B cell (primary cell): ENCODE data around the gene DIP2A. TPM values are rescaled to one million over a fixed set of nuclear protein-coding genes. Genes with fewer than 3 reads are reported as not detected.

Experiments
- ATAC-seq: fragments of 200-7000 bp; cut with Tn5 transposase; one replicate; pipeline ENCODE4 v1.10.0; 2021; ENCODE audit warnings: low read depth, mild to moderate bottlenecking, moderate number of reproducible peaks, moderate library complexity
- CTCF ChIA-PET: fragments of 350-600 bp; sonication (Branson Sonifier 250); formaldehyde crosslinking; loops from one replicate; lab custom pipeline; 2021; ENCODE audit warnings: antibody characterized with exemption, inconsistent platforms; lab: Charles Lee
- POLR2A ChIA-PET: fragments of 350-600 bp; sonication (Branson Sonifier 250); formaldehyde crosslinking; loops from one replicate; lab custom pipeline; 2021; ENCODE audit warnings: antibody characterized with exemption; lab: Charles Lee
- DNase-seq: peaks from one replicate; pipeline ENCODE4 v3.0.0; 2013
- H2AFZ ChIP-seq: 2 replicates; pipeline ENCODE4 v1.6.1; 2012; ENCODE audit warnings: mild to moderate bottlenecking, low read depth, low read length; ENCODE audit not compliant: insufficient read depth, poor library complexity, severe bottlenecking
- H3K27ac ChIP-seq, 2 donors: 1 replicate in 1 of 2; 2 replicates in 1 of 2; pipeline ENCODE4 v1.5.1; 2012 to 2013; ENCODE audit warnings: low read length in 2 of 2, mild to moderate bottlenecking in 2 of 2, moderate library complexity in 1 of 2
- H3K27me3 ChIP-seq, 4 experiments: fragments of 200-600 bp in 1 of 4; sonication (generic) in 1 of 4; replicated peaks in 1 of 4; 1 replicate in 2 of 4; 2 replicates in 2 of 4; pipeline versions ENCODE4 v1.6.1 to v1.7.0; 2013 to 2016; ENCODE audit warnings: low read length in 3 of 4, mild to moderate bottlenecking in 2 of 4, mixed read lengths in 1 of 4, moderate library complexity in 1 of 4; ENCODE audit not compliant: insufficient read depth in 4 of 4, control insufficient read depth in 3 of 4; ENCODE audit errors: control extremely low read depth in 1 of 4
- H3K36me3 ChIP-seq, 2 experiments: replicated peaks in 1 of 2; 1 replicate in 1 of 2; 2 replicates in 1 of 2; pipeline versions ENCODE4 v1.6.1 to v1.7.1; 2013; ENCODE audit warnings: low read length in 1 of 2; ENCODE audit not compliant: insufficient read depth in 2 of 2, control insufficient read depth in 1 of 2; ENCODE audit errors: control extremely low read depth in 1 of 2, extremely low read depth in 1 of 2
- H3K4me1 ChIP-seq, 2 donors: fragments of 200-600 bp in 1 of 2; sonication (generic) in 1 of 2; 1 replicate in 1 of 2; 2 replicates in 1 of 2; pipeline versions ENCODE4 v1.5.1 to v1.6.1; 2013 to 2017; ENCODE audit warnings: low read length in 2 of 2; ENCODE audit not compliant: control insufficient read depth in 2 of 2, insufficient read depth in 2 of 2
- H3K4me2 ChIP-seq: replicated peaks from 2 replicates; pipeline ENCODE3; 2012; ENCODE audit warnings: mild to moderate bottlenecking, low read depth, low read length; ENCODE audit not compliant: poor library complexity, severe bottlenecking
- H3K4me3 ChIP-seq, 5 experiments: fragments of 200-600 bp in 1 of 5; sonication (generic) in 1 of 5; 1 replicate in 3 of 5; 2 replicates in 2 of 5; pipeline versions ENCODE4 v1.5.1 to v1.7.0; 2011 to 2016; ENCODE audit warnings: low read length in 4 of 5, mild to moderate bottlenecking in 4 of 5, low read depth in 2 of 5, control low read depth in 1 of 5, moderate library complexity in 1 of 5; ENCODE audit not compliant: insufficient read depth in 1 of 5; ENCODE audit errors: control extremely low read depth in 1 of 5, extremely low read depth in 1 of 5
- H3K79me2 ChIP-seq: fragments of 200-600 bp; sonication (generic); one replicate; pipeline ENCODE4 v1.6.0; 2016; ENCODE audit warnings: low read length; ENCODE audit not compliant: control insufficient read depth, insufficient read depth
- H3K9ac ChIP-seq: fragments of 200-600 bp; sonication (generic); 2 replicates; pipeline ENCODE4 v1.6.1; 2017; ENCODE audit warnings: mild to moderate bottlenecking, low read length, moderate library complexity
- H3K9me3 ChIP-seq, 3 donors: one replicate each; pipeline versions ENCODE4 v1.6.1 to v1.7.1; 2013; ENCODE audit warnings: low read length in 2 of 3; ENCODE audit not compliant: control insufficient read depth in 2 of 3, insufficient read depth in 1 of 3; ENCODE audit errors: control extremely low read depth in 1 of 3
- H4K20me1 ChIP-seq: 2 replicates; pipeline ENCODE4 v1.6.0; 2012; ENCODE audit warnings: mild to moderate bottlenecking, low read length; ENCODE audit not compliant: insufficient read depth, control insufficient read depth, poor library complexity, severe bottlenecking
- H3K27ac Mint-ChIP-seq: one replicate; pipeline ENCODE4 v1.8.0; 2021; ENCODE audit warnings: mixed read lengths
- H3K27me3 Mint-ChIP-seq: one replicate; pipeline ENCODE4 v1.8.0; 2021; ENCODE audit warnings: mixed read lengths
- H3K4me1 Mint-ChIP-seq: one replicate; pipeline ENCODE4 v1.8.0; 2021; ENCODE audit warnings: mixed read lengths
- H3K4me3 Mint-ChIP-seq: one replicate; pipeline ENCODE4 v1.8.0; 2021; ENCODE audit warnings: mixed read lengths
- H3K9me3 Mint-ChIP-seq: one replicate; pipeline ENCODE4 v1.8.0; 2022; ENCODE audit warnings: mixed read lengths; ENCODE audit not compliant: insufficient read depth
- CTCF ChIP-seq: fragments of 200-600 bp; IDR thresholded peaks from one replicate; pipeline ENCODE4 v1.8.0; 2022; ENCODE audit warnings: antibody characterized with exemption, mild to moderate bottlenecking
- EZH2 ChIP-seq: IDR thresholded peaks from 2 replicates; pipeline ENCODE4 v1.6.1; 2012; ENCODE audit warnings: borderline replicate concordance, low read depth, mild to moderate bottlenecking, moderate library complexity, low read length; ENCODE audit not compliant: insufficient read depth, poor library complexity, severe bottlenecking
- WGBS: methylation state at CpG from one replicate; pipeline ENCODE4 v1.1.5; 2013; ENCODE audit warnings: missing lambda C conversion rate; ENCODE audit not compliant: insufficient coverage; 5-methylcytosine and 5-hydroxymethylcytosine counted together
- intact Hi-C: fragments of 100-400 bp; cut with micrococcal nuclease; formaldehyde crosslinking; loops from one replicate; pipeline ENCODE4 v1.10.0; 2022
- polyA plus RNA-seq: library from polyadenylated mRNA; depleted of rRNA; stranded (reverse); fragments of >200 nt; gene quantifications from 2 replicates; pipeline ENCODE4 v1.2.3, GENCODE V29; 2012
- total RNA-seq, 2 donors: library from RNA; stranded (reverse); fragments of 120-200 nt in 1 of 2; gene quantifications; 1 replicate in 1 of 2; 2 replicates in 1 of 2; pipeline versions ENCODE4 v1.2.3 to v1.2.4, GENCODE V29; 2013 to 2022

The DIP2A gene
- total and polyA plus RNA-seq, 2 donors (not counting 1 experiment from before 2014, with no cell fraction given), result 40.4 to 59.0 TPM

- intact Hi-C loops, result no loop called here
- H3K27me3 ChIP-seq, result no peaks in the 10 kb centered on the region
- WGBS, result 85% methylated on average over 15 of the region's 15 CpGs
- ChIA-PET POLR2A (no interaction called here), CTCF (no interaction called here)
- no peak overlapping the region for H3K4me3 Mint-ChIP-seq
- no peak overlapping the region for H3K9ac ChIP-seq
- peaks cover 2% of the 10 kb centered on the region for H3K4me1 Mint-ChIP-seq
- TF ChIP-seq EZH2 (no peak), CTCF (no peak)
- H2AFZ ChIP-seq, result no peak overlapping the region
- no peak overlapping the region for H3K27ac Mint-ChIP-seq
- DNase-seq, result no peak
- no peaks in the 10 kb centered on the region for H3K79me2 ChIP-seq
- no peak overlapping the region for H3K27ac ChIP-seq
- no peaks in the 10 kb centered on the region for H3K9me3 Mint-ChIP-seq
- H3K27me3 Mint-ChIP-seq, result no peaks in the 10 kb centered on the region
- no peak for ATAC-seq
- no peaks in the 10 kb centered on the region for H4K20me1 ChIP-seq
- H3K4me1 ChIP-seq, result no peaks in the 10 kb centered on the region
- no peak overlapping the region for H3K4me2 ChIP-seq
- peaks cover 0 to 47% of the 10 kb centered on the region in 2 experiments for H3K36me3 ChIP-seq
- no peak overlapping the region for H3K4me3 ChIP-seq
- H3K9me3 ChIP-seq, result no peaks in the 10 kb centered on the region
Observed at GRCh38 chr21:46436621-46437020, 22.1 kb upstream of the DIP2A start.

- H3K9me3 ChIP-seq, result no peaks in the 10 kb centered on the region
- no peak overlapping the region for H3K27ac Mint-ChIP-seq
- intact Hi-C loops, result no loop called here
- ChIA-PET CTCF (no interaction called here), POLR2A (no interaction called here)
- no peaks in the 10 kb centered on the region for H3K9me3 Mint-ChIP-seq
- H3K27ac ChIP-seq, result no peak overlapping the region
- H3K4me2 ChIP-seq, result no peak overlapping the region
- H3K4me1 ChIP-seq, result no peaks in the 10 kb centered on the region
- H3K4me3 ChIP-seq, result no peak overlapping the region
- no peak overlapping the region for H2AFZ ChIP-seq
- H3K27me3 ChIP-seq, result no peaks in the 10 kb centered on the region
- no peaks in the 10 kb centered on the region for H4K20me1 ChIP-seq
- no peak overlapping the region for H3K9ac ChIP-seq
- H3K79me2 ChIP-seq, result no peaks in the 10 kb centered on the region
- ATAC-seq (no peak), DNase-seq (no peak)
- WGBS, result 88% methylated on average over 10 of the region's 13 CpGs
- H3K4me1 Mint-ChIP-seq, result peaks cover 2% of the 10 kb centered on the region
- peaks cover 0 to 45% of the 10 kb centered on the region in 2 experiments for H3K36me3 ChIP-seq
- H3K27me3 Mint-ChIP-seq, result no peaks in the 10 kb centered on the region
- H3K4me3 Mint-ChIP-seq, result no peak overlapping the region
- TF ChIP-seq CTCF, result no peak
- no peak for TF ChIP-seq EZH2
Observed at GRCh38 chr21:46437096-46437498, 21.6 kb upstream of the DIP2A start.
